Natural killer cell (primary cell): Measurements from ENCODE around the gene HMGA1. TPM values are rescaled to one million over a fixed set of nuclear protein-coding genes. Genes with fewer than 3 reads are reported as not detected.

Source experiments
- ATAC-seq, 3 donors: fragments of 150-1000 bp in 2 of 3; fragments of 200-7000 bp in 1 of 3; cut with Tn5 transposase; 1 replicate in 1 of 3; 2 replicates in 2 of 3; pipeline ENCODE4 v1.10.0; 2021; ENCODE audit warnings: mild to moderate bottlenecking in 2 of 3, moderate library complexity in 2 of 3
- DNase-seq, 2 donors: peaks; one replicate each; pipeline versions ENCODE4 v3.0.0 to v3.0.0-alpha.2; 2013 to 2021; ENCODE audit warnings: mixed read lengths in 1 of 2
- H3K27ac ChIP-seq: one replicate; pipeline ENCODE4 v1.5.1; 2013; ENCODE audit warnings: mild to moderate bottlenecking, low read length
- H3K27me3 ChIP-seq: one replicate; pipeline ENCODE4 v1.6.1; 2013; ENCODE audit warnings: low read length; ENCODE audit not compliant: control insufficient read depth, insufficient read depth
- H3K36me3 ChIP-seq: one replicate; pipeline ENCODE4 v1.6.1; 2013; ENCODE audit warnings: low read length; ENCODE audit not compliant: control insufficient read depth, insufficient read depth
- H3K4me1 ChIP-seq: one replicate; pipeline ENCODE4 v1.6.1; 2013; ENCODE audit warnings: low read length; ENCODE audit not compliant: control insufficient read depth, insufficient read depth
- H3K4me3 ChIP-seq: one replicate; pipeline ENCODE4 v1.5.1; 2013; ENCODE audit warnings: low read length
- H3K9me3 ChIP-seq: one replicate; pipeline ENCODE4 v1.6.1; 2013; ENCODE audit warnings: low read length; ENCODE audit not compliant: control insufficient read depth, insufficient read depth
- H3K27ac Mint-ChIP-seq, 2 donors: one replicate each; pipeline ENCODE4 v1.8.0; 2022; ENCODE audit warnings: mild to moderate bottlenecking in 2 of 2, mixed read lengths in 2 of 2, moderate library complexity in 1 of 2
- H3K27me3 Mint-ChIP-seq, 2 donors: one replicate each; pipeline ENCODE4 v1.8.0; 2022; ENCODE audit warnings: low read depth in 2 of 2, mixed read lengths in 2 of 2
- H3K36me3 Mint-ChIP-seq: one replicate; pipeline ENCODE4 v1.8.0; 2022; ENCODE audit warnings: mixed read lengths
- H3K4me1 Mint-ChIP-seq, 2 donors: one replicate each; pipeline ENCODE4 v1.8.0; 2022; ENCODE audit warnings: mixed read lengths in 2 of 2
- H3K4me3 Mint-ChIP-seq: one replicate; pipeline ENCODE4 v1.8.0; 2022; ENCODE audit warnings: mild to moderate bottlenecking, moderate library complexity, mixed read lengths
- H3K9me3 Mint-ChIP-seq, 2 donors: one replicate each; pipeline ENCODE4 v1.8.0; 2022; ENCODE audit warnings: mixed read lengths in 2 of 2
- CTCF ChIP-seq: fragments of 200-600 bp; IDR thresholded peaks from one replicate; pipeline ENCODE4 v1.8.0; 2022; ENCODE audit warnings: antibody characterized with exemption
- WGBS: methylation state at CpG from one replicate; pipeline ENCODE4 v1.1.7; 2013; ENCODE audit warnings: missing lambda C conversion rate; ENCODE audit not compliant: insufficient coverage; 5-methylcytosine and 5-hydroxymethylcytosine counted together
- intact Hi-C: fragments of 100-400 bp; cut with micrococcal nuclease; formaldehyde crosslinking; loops from one replicate; pipeline ENCODE4 v1.14.2; 2022
- total RNA-seq, 4 donors: library from RNA; stranded (reverse); fragments of 120-200 nt in 1 of 4; gene quantifications; one replicate each; pipeline versions ENCODE4 v1.2.3 to v1.2.4, GENCODE V29; 2013 to 2022

Gene HMGA1
- total RNA-seq, 3 donors from 2014 or later (not counting 1 experiment from before 2014, with no cell fraction given), result 63.1 to 84.2 (median 77.3) TPM

DNA sequence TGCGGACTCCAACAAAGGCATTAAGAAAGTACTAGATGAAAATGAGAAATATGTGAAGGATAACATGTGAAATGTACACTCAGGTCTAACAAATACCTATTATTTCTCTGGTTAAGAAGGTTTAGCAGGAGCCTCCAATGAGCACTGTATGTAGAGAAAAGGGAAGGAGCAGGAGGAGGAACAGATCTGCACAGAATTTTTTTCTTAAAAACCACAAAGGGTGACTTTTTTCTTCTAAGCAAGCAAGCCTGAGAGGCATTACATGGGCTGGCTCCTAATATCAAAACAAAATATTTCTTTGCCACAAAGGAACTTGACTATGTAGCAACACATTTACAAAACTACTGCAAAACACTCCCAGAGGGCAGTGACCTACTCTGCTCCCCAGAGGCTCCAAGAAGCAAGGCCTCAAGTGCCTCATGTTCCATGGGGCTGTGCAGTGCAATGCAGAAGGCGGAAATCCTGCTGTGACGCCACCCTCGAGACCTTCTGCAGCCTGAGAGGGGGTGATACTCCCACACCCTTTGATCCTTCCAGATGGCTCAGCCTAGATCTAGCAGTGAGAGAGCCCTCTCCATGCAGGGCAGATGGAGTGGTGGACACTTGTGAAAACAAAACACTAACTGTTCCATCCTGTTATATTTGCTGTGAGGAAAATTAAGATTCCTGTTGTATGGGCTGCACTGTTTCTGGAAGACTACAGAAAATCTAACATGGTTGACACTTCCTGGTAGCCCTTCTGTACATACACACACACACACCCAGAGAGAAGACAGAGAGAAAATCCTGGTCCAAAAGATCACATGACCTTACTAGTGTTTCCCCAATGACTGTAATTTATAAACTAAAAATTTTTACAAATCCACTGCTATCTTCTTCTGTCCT is 48.1 kb downstream of the HMGA1 start:
- peaks cover 5% of the 10 kb centered on the region for H3K36me3 ChIP-seq
- H3K9me3 Mint-ChIP-seq, result no peaks in the 10 kb centered on the region
- H3K27ac ChIP-seq, result peak overlapping the region; percentile 37
- no peaks in the 10 kb centered on the region for H3K27me3 ChIP-seq
- intact Hi-C loops, result no loop called here
- H3K9me3 ChIP-seq, result no peaks in the 10 kb centered on the region
- peaks cover 8% of the 10 kb centered on the region for H3K4me1 ChIP-seq
- no peaks in the 10 kb centered on the region for H3K36me3 Mint-ChIP-seq
- no peaks in the 10 kb centered on the region for H3K27me3 Mint-ChIP-seq
- no peak for DNase-seq
- no peak overlapping the region for H3K4me3 Mint-ChIP-seq
- peak; percentile 34 to 64 (median 45) for ATAC-seq
- H3K27ac Mint-ChIP-seq, result peak overlapping the region in 1 of 2 donors; percentile 43
- peaks cover 11 to 26% of the 10 kb centered on the region in 2 donors for H3K4me1 Mint-ChIP-seq
- H3K4me3 ChIP-seq, result no peak overlapping the region
- no peak for TF ChIP-seq CTCF
- 31% methylated on average over 3 of the region's 4 CpGs for WGBS

GRCh38 chr6:34285448-34286164 is 48.9 kb downstream of the HMGA1 start:
- Mint-ChIP-seq H3K36me3 (no peaks in the 10 kb centered on the region), H3K27ac (no peak overlapping the region), H3K9me3 (no peaks in the 10 kb centered on the region), H3K4me1 (peaks cover 11 to 27% of the 10 kb centered on the region in 2 donors), H3K4me3 (no peak overlapping the region), H3K27me3 (no peaks in the 10 kb centered on the region)
- intact Hi-C loops, result no loop called here
- TF ChIP-seq CTCF, result no peak
- 97% methylated on average over 4 of the region's 4 CpGs for WGBS
- Histone ChIP-seq H3K36me3 (peaks cover 5% of the 10 kb centered on the region), H3K9me3 (no peaks in the 10 kb centered on the region), H3K4me3 (no peak overlapping the region), H3K27ac (no peak overlapping the region), H3K27me3 (no peaks in the 10 kb centered on the region), H3K4me1 (peaks cover 8% of the 10 kb centered on the region)
- no peak for DNase-seq
- no peak for ATAC-seq

- Mint-ChIP-seq H3K27me3 (no peaks in the 10 kb centered on the region), H3K27ac (peak overlapping the region; percentile 34 to 76), H3K36me3 (peaks cover 7% of the 10 kb centered on the region), H3K4me1 (peaks cover 11 to 23% of the 10 kb centered on the region in 2 donors), H3K9me3 (no peaks in the 10 kb centered on the region), H3K4me3 (no peak overlapping the region)
- Histone ChIP-seq H3K36me3 (peaks cover 17% of the 10 kb centered on the region), H3K4me1 (peaks cover 8% of the 10 kb centered on the region), H3K9me3 (no peaks in the 10 kb centered on the region), H3K4me3 (no peak overlapping the region), H3K27ac (no peak overlapping the region), H3K27me3 (no peaks in the 10 kb centered on the region)
- ATAC-seq, result peak in 2 of 3 donors; percentile 18 to 55
- intact Hi-C loops, result no loop called here
- DNase-seq, result no peak
- 0% methylated on average over 3 of the region's 5 CpGs for WGBS
- TF ChIP-seq CTCF, result no peak
Measured at GRCh38 chr6:34288581-34288980, 51.9 kb downstream of the HMGA1 start.
